Calu3 (cell line): ENCODE results near the gene KIR3DL2. TPM values are rescaled to one million over a fixed set of nuclear protein-coding genes. Genes with fewer than 3 reads are reported as not detected.
"Not testable (repeated sequence)": the region's sequence is repeated elsewhere in the genome, so short reads cannot be mapped to it uniquely, and the experiment has no call there.

ENCODE experiments used
- BruUV-seq: library from RNA; stranded (reverse); fragments of 400-500 nt; replicated peaks from 2 replicates; lab custom pipeline; 2021; lab: Mats Ljungman, UMichigan
- CTCF ChIA-PET: fragments of 300-600 bp; sonication (Branson Sonifier 250); formaldehyde crosslinking; loops from one replicate; lab custom pipeline; 2022; ENCODE audit warnings: antibody characterized with exemption; lab: Charles Lee
- DNase-seq: peaks from one replicate; pipeline ENCODE4 v3.0.0; 2022
- H3K27ac Mint-ChIP-seq: one replicate; pipeline ENCODE4 v1.8.0; 2022; ENCODE audit warnings: mixed read lengths; ENCODE audit not compliant: unreplicated experiment
- H3K27me3 Mint-ChIP-seq: one replicate; pipeline ENCODE4 v1.8.0; 2022; ENCODE audit warnings: mixed read lengths; ENCODE audit not compliant: unreplicated experiment
- H3K36me3 Mint-ChIP-seq: one replicate; pipeline ENCODE4 v1.8.0; 2022; ENCODE audit warnings: mild to moderate bottlenecking, moderate library complexity, mixed read lengths; ENCODE audit not compliant: insufficient read depth, unreplicated experiment
- H3K4me1 Mint-ChIP-seq: one replicate; pipeline ENCODE4 v1.8.0; 2022; ENCODE audit warnings: mild to moderate bottlenecking, low read depth, mixed read lengths; ENCODE audit not compliant: unreplicated experiment
- H3K4me3 Mint-ChIP-seq: one replicate; pipeline ENCODE4 v1.8.0; 2022; ENCODE audit warnings: mild to moderate bottlenecking, low read depth, moderate library complexity, mixed read lengths; ENCODE audit not compliant: unreplicated experiment
- H3K9me3 Mint-ChIP-seq: one replicate; pipeline ENCODE4 v1.8.0; 2022; ENCODE audit warnings: low read depth, mixed read lengths; ENCODE audit not compliant: unreplicated experiment
- CTCF ChIP-seq: fragments of 200-600 bp; IDR thresholded peaks from one replicate; pipeline ENCODE4 v1.8.0; 2022; ENCODE audit warnings: antibody characterized with exemption; ENCODE audit not compliant: unreplicated experiment
- intact Hi-C: fragments of 100-400 bp; cut with micrococcal nuclease; formaldehyde crosslinking; loops from one replicate; pipeline ENCODE4 v1.10.0; 2022; ENCODE audit not compliant: unreplicated experiment
- total RNA-seq: library from RNA; stranded (reverse); gene quantifications from 2 replicates; pipeline ENCODE4 v1.2.3, GENCODE V29; 2022

Gene KIR3DL2
- total RNA-seq, 1 experiment from 2014 or later = not detected

- CTCF ChIA-PET = no interaction called here
- Mint-ChIP-seq H3K36me3 (no peaks in the 10 kb centered on the region), H3K9me3 (no peaks in the 10 kb centered on the region), H3K4me3 (no peak within 1 kb of the TSS), H3K27me3 (peaks cover 38% of the 10 kb centered on the region), H3K4me1 (no peaks in the 10 kb centered on the region), H3K27ac (no peak within 1 kb of the TSS)
- no TSS peak for BruUV-seq
- intact Hi-C loops = no loop called here
- no peak for DNase-seq
- no peak for TF ChIP-seq CTCF
Measured at GRCh38 chr19:54905803-54906511, 55.7 kb downstream of the KIR3DL2 start, which contains the start of gene NCR1. NCR1 (plus strand) TSS chr19:54906148; CDS start chr19:54906188, 40 bp downstream.

GRCh38 chr19:54906819-54907218 lies 56.6 kb downstream of the KIR3DL2 start:
- no peak for DNase-seq
- TF ChIP-seq CTCF = no peak
- H3K4me1 Mint-ChIP-seq = no peaks in the 10 kb centered on the region
- no peaks in the 10 kb centered on the region for H3K36me3 Mint-ChIP-seq
- no peak overlapping the region for H3K27ac Mint-ChIP-seq
- intact Hi-C loops = no loop called here
- H3K9me3 Mint-ChIP-seq = no peaks in the 10 kb centered on the region
- BruUV-seq = no TSS peak
- CTCF ChIA-PET = interaction anchor here (0.6 kb wide), 1 partner anchor 11 kb away, joined by 4 read pairs; no protein-coding TSS in a partner anchor
- H3K4me3 Mint-ChIP-seq = no peak overlapping the region
- H3K27me3 Mint-ChIP-seq = peaks cover 42% of the 10 kb centered on the region

GRCh38 chr19:54907899-54908298 lies 57.7 kb downstream of the KIR3DL2 start:
- CTCF ChIA-PET, H3K9me3 Mint-ChIP-seq, intact Hi-C loops, H3K4me3 Mint-ChIP-seq, BruUV-seq, H3K27ac Mint-ChIP-seq, DNase-seq, H3K4me1 Mint-ChIP-seq, H3K36me3 Mint-ChIP-seq: not testable (repeated sequence)
- H3K27me3 Mint-ChIP-seq = peaks cover 50% of the 10 kb centered on the region

Other genes with a start within 250 kb of the KIR3DL2 start
- not detected in 2 replicates for gene LILRB1, start 220.0 kb upstream of the KIR3DL2 start, total RNA-seq
- gene LILRB4, start 187.5 kb upstream of the KIR3DL2 start, total RNA-seq = not detected in 2 replicates
- gene KIR3DL3, start 126.0 kb upstream of the KIR3DL2 start, total RNA-seq = not detected in 2 replicates
- not detected in 2 replicates for gene KIR2DL3, start 111.9 kb upstream of the KIR3DL2 start, total RNA-seq
- gene KIR2DL1, start 80.7 kb upstream of the KIR3DL2 start, total RNA-seq = not detected in 2 replicates
- gene KIR2DL4, start 46.8 kb upstream of the KIR3DL2 start, total RNA-seq = not detected in 2 replicates
- gene KIR3DL1, start 34.0 kb upstream of the KIR3DL2 start, total RNA-seq = not detected in 2 replicates
- gene KIR2DS4, start 17.8 kb upstream of the KIR3DL2 start, total RNA-seq = not detected in 2 replicates
- not detected in 2 replicates for gene FCAR, start 23.8 kb downstream of the KIR3DL2 start, total RNA-seq
- gene NCR1, start 55.7 kb downstream of the KIR3DL2 start, total RNA-seq = not detected in 2 replicates
- gene NLRP7, start 97.1 kb downstream of the KIR3DL2 start, total RNA-seq = not detected in 2 replicates
- 100 and 111 TPM in 2 replicates for gene NLRP2, start 115.9 kb downstream of the KIR3DL2 start, total RNA-seq
- 1.3 and 1.9 TPM in 2 replicates for gene GP6, start 187.8 kb downstream of the KIR3DL2 start, total RNA-seq
- 50.1 and 54.5 TPM in 2 replicates for gene RDH13, start 212.7 kb downstream of the KIR3DL2 start, total RNA-seq
- gene EPS8L1, start 225.4 kb downstream of the KIR3DL2 start, total RNA-seq = 97.3 and 147 TPM in 2 replicates